ENCODE data around the gene TRIM29. TPM values are rescaled to one million over a fixed set of nuclear protein-coding genes. Genes with fewer than 3 reads are reported as not detected.

Gene TRIM29
- total RNA-seq, 1 donor from 2014 or later = not detected

DNA sequence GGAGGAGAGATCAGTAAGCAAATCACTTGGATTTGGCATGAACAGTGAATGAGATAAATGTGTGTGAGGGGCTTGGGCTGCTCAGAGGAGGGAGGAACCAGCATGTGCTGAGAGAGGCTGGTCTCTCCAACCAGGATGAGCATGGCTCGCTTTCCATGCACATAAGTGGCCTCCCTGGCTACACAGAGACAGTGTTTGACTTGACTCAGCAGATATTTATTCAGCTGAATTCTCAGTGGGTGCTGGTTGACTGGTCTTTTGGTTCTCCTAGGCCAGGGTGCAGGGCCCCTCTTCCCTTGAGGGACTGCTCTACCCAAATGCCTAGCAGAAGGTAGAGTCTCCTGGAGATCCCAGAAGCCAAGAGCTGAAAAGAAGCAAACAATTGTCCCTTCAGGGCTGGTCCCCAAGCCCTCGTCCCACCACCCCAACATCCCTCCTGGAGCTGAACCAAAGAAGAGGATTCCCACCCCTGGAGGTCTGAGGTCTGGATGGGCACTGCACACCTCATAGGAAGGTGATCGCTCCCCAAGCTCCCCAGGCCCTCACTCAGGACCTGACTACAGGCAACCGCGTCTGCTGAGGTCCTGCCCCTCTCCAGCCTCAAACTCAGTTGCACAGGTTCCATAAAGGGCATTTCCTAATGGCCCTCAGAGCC, 3.3 kb upstream of the TRIM29 start:
- H3K4me3 Mint-ChIP-seq = no peak overlapping the region
- H3K36me3 Mint-ChIP-seq (ENCODE audit: low read depth) = no peaks in the 10 kb centered on the region
- H3K9me3 Mint-ChIP-seq = no peaks in the 10 kb centered on the region
- DNase-seq (ENCODE audit: low spot score) = no peak
- H3K27ac Mint-ChIP-seq = no peak overlapping the region
- no peaks in the 10 kb centered on the region for H3K4me1 Mint-ChIP-seq (ENCODE audit: low read depth)
- intact Hi-C loops (cut with micrococcal nuclease) = no loop called here
- H3K27me3 Mint-ChIP-seq (ENCODE audit: insufficient read depth) = peaks cover 10% of the 10 kb centered on the region

DNA sequence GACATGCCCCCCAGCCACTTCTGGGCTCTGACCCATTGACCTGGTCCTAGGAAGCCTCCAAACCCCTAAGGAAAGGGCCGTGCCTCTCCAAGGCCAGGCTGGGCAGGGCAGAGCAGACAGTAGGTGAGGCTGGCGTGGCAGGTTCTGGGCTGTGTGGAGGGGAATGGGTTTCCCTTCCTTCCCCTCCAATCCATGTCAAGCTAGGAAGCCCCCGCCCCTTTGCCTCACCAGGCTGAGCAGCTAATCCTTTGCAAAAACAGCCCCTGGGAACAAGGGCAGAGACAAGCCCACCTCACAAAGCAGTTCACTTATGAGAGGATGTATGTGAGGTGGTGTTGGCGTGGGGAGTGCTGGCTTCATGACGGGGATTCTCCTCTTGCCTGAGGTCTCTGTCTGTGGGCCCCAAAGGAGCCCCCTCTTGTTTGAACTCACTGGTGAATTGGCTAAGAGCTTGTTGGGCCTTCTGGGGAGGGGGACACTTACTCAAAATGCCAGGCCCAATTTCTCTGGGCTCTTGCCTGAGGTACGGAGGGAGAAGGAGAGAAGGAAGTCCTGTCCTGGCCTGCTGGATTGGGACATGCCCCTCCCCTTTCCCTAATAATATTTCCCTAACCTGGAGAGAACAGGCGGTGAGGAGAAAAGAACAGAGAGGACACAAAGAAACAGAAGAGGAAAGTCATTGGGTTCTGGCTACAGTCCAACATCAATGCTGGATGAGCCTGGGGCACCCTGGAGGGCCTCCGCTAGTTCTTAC, 1.6 kb upstream of the TRIM29 start:
- Mint-ChIP-seq H3K36me3 (ENCODE audit: low read depth) (no peaks in the 10 kb centered on the region), H3K4me3 (no peak overlapping the region), H3K27ac (no peak overlapping the region), H3K9me3 (no peaks in the 10 kb centered on the region), H3K4me1 (ENCODE audit: low read depth) (no peaks in the 10 kb centered on the region), H3K27me3 (ENCODE audit: insufficient read depth) (peaks cover 5% of the 10 kb centered on the region)
- DNase-seq (ENCODE audit: low spot score) = no peak
- intact Hi-C loops (cut with micrococcal nuclease) = no loop called here

DNA sequence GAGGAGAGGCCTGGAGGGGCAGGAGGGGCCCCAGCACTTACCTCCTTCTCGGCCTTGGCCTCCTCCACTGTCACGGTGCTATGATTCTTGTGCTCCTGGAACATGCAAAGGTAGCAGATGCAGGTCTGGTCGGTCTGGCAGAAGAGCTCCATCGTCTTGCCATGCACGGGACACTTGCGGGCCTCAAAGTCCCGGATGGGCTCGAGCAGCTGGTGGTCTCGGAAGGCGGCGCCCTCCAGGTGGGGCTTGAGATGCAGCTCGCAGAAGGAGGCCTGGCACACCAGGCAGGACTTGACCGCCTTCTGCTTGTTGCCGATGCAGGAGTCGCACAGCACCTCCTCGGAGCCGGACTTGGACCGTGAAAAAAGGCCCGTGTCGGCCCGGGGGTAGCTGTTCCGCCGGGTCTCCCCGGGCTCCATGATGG, 714 bp downstream of the TRIM29 start:
- Mint-ChIP-seq H3K4me1 (ENCODE audit: low read depth) (no peaks in the 10 kb centered on the region), H3K27ac (no peak overlapping the region), H3K9me3 (no peaks in the 10 kb centered on the region), H3K36me3 (ENCODE audit: low read depth) (no peaks in the 10 kb centered on the region), H3K27me3 (ENCODE audit: insufficient read depth) (peaks cover 5% of the 10 kb centered on the region), H3K4me3 (no peak overlapping the region)
- DNase-seq (ENCODE audit: low spot score) = no peak
- intact Hi-C loops (cut with micrococcal nuclease) = no loop called here

DNA sequence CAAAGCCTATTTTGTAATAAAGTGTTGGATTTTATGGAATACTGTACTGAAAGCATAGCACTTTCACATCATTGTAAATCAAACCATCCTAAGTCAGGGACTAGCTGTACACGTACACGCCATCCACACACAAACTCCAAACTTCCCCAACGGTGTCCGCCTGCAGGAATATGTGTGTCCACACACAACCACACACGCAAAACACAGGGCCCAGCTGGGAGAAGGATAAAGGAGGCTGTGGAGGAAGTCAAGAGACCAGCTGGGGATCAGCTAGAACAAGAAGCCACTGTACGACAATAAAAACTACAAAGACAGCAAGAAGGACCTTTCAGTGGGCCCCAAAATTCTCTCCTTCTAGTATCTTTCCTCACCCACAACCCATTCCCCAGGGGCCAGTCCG, 1.6 kb downstream of the TRIM29 start:
- Mint-ChIP-seq H3K36me3 (ENCODE audit: low read depth) (no peaks in the 10 kb centered on the region), H3K27me3 (ENCODE audit: insufficient read depth) (no peaks in the 10 kb centered on the region), H3K4me3 (no peak overlapping the region), H3K9me3 (no peaks in the 10 kb centered on the region), H3K4me1 (ENCODE audit: low read depth) (no peaks in the 10 kb centered on the region), H3K27ac (no peak overlapping the region)
- intact Hi-C loops (cut with micrococcal nuclease) = no loop called here
- DNase-seq (ENCODE audit: low spot score) = no peak

GRCh38 chr11:120135838-120136237, 2.1 kb downstream of the TRIM29 start:
- Mint-ChIP-seq H3K27ac (no peak overlapping the region), H3K4me1 (ENCODE audit: low read depth) (no peaks in the 10 kb centered on the region), H3K9me3 (no peaks in the 10 kb centered on the region), H3K36me3 (ENCODE audit: low read depth) (no peaks in the 10 kb centered on the region), H3K4me3 (no peak overlapping the region), H3K27me3 (ENCODE audit: insufficient read depth) (no peaks in the 10 kb centered on the region)
- intact Hi-C loops (cut with micrococcal nuclease) = no loop called here
- DNase-seq (ENCODE audit: low spot score) = no peak

GRCh38 chr11:120134931-120135228, 3.0 kb downstream of the TRIM29 start:
- Mint-ChIP-seq H3K9me3 (no peaks in the 10 kb centered on the region), H3K36me3 (ENCODE audit: low read depth) (no peaks in the 10 kb centered on the region), H3K27me3 (ENCODE audit: insufficient read depth) (no peaks in the 10 kb centered on the region), H3K4me1 (ENCODE audit: low read depth) (no peaks in the 10 kb centered on the region), H3K27ac (no peak overlapping the region), H3K4me3 (no peak overlapping the region)
- no peak for DNase-seq (ENCODE audit: low spot score)
- intact Hi-C loops (cut with micrococcal nuclease) = no loop called here

GRCh38 chr11:120134106-120134930, 3.6 kb downstream of the TRIM29 start:
- H3K27ac Mint-ChIP-seq = no peak overlapping the region
- no peak for DNase-seq (ENCODE audit: low spot score)
- no peaks in the 10 kb centered on the region for H3K36me3 Mint-ChIP-seq (ENCODE audit: low read depth)
- intact Hi-C loops (cut with micrococcal nuclease) = no loop called here
- no peaks in the 10 kb centered on the region for H3K4me1 Mint-ChIP-seq (ENCODE audit: low read depth)
- H3K27me3 Mint-ChIP-seq (ENCODE audit: insufficient read depth) = no peaks in the 10 kb centered on the region
- H3K9me3 Mint-ChIP-seq = no peaks in the 10 kb centered on the region
- no peak overlapping the region for H3K4me3 Mint-ChIP-seq

DNA sequence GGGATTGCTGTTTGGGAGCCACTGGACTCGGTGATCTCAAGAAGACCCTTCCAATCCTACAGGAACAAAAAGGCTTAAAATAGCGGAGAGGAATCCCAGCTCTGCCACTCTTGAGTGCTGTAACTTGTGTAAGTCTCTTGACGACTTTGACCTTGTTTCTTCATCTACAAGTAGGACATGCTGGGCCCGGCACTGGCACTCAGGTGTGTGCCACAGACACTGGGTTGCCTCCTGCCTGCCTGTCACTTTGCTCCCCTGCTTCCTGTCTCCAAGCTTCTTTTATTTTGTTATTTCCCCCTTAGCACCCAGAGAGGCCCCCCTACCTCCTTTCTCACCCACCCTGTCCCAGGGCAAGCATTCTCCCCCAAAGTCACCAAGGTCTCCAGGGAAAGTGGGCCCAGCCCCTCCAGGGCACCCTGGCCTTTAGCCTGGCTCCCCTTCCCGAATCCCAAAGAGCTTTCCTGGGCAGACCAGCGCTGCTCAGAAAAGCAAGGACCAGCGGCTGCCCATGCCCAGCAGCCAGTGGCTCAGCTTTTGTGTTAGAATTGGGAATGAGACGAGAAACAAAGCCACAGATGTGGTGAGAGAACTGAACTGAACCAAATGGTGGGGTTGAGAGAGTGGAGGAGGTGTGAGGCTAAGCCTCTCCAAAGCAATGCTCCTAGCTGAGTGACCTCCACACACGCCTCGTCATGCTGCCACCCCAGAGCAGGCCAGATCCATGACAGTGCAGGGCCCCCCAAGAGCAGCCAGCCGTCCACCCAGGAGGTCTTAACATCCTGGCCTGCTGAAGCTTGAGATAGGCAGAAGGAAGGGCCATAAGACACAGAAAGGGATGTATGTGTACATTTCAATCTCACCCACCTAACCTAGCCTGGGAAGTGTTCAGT, 4.5 kb downstream of the TRIM29 start:
- Mint-ChIP-seq H3K27me3 (ENCODE audit: insufficient read depth) (no peaks in the 10 kb centered on the region), H3K27ac (no peak overlapping the region), H3K4me3 (no peak overlapping the region), H3K36me3 (ENCODE audit: low read depth) (no peaks in the 10 kb centered on the region), H3K4me1 (ENCODE audit: low read depth) (no peaks in the 10 kb centered on the region), H3K9me3 (no peaks in the 10 kb centered on the region)
- DNase-seq (ENCODE audit: low spot score) = no peak
- intact Hi-C loops (cut with micrococcal nuclease) = no loop called here

- no peaks in the 10 kb centered on the region for H3K9me3 Mint-ChIP-seq
- no peak for DNase-seq (ENCODE audit: low spot score)
- no peaks in the 10 kb centered on the region for H3K27me3 Mint-ChIP-seq (ENCODE audit: insufficient read depth)
- no peak overlapping the region for H3K27ac Mint-ChIP-seq
- H3K4me3 Mint-ChIP-seq = no peak overlapping the region
- intact Hi-C loops (cut with micrococcal nuclease) = no loop called here
- H3K36me3 Mint-ChIP-seq (ENCODE audit: low read depth) = no peaks in the 10 kb centered on the region
- H3K4me1 Mint-ChIP-seq (ENCODE audit: low read depth) = no peaks in the 10 kb centered on the region
These were observed 5.2 kb downstream of the TRIM29 start for GRCh38 chr11:120132645-120133185.

DNA sequence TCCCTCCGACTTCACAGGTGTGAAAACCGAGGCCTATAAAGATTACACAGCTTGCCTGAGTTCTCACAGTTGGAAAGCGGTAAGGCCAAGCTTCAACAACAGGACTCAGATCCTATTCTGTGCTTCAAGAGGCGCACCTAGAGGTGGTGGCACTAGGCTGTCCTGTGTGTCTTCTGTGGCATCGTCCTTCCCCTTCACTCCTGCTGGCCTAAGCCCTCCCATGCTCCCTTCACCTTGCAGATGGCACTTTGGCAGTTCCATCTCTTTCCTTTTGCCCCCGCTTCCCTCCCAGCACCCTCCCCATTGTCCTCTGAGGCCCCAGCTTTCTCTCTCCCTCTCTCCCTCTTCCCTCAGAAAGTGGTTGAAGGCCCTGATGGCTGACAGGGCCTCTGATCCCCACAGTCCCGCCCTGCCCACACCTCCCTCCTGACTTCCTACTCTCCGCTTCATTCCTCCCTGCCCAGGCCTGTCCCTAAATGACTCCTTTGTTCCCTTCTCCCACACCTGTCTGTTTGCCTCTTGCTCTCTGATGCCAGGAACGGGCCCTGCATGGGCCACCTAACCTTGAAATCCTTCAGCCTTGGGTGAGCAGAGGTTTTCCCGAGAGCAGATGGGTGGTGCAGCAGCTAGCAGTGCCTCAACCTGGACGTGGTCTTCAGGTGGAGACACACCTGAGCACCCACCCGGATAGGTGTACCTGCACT, 5.8 kb downstream of the TRIM29 start:
- Mint-ChIP-seq H3K27me3 (ENCODE audit: insufficient read depth) (no peaks in the 10 kb centered on the region), H3K9me3 (no peaks in the 10 kb centered on the region), H3K27ac (no peak overlapping the region), H3K36me3 (ENCODE audit: low read depth) (no peaks in the 10 kb centered on the region), H3K4me3 (no peak overlapping the region), H3K4me1 (ENCODE audit: low read depth) (no peaks in the 10 kb centered on the region)
- DNase-seq (ENCODE audit: low spot score) = no peak
- intact Hi-C loops (cut with micrococcal nuclease) = no loop called here

DNA sequence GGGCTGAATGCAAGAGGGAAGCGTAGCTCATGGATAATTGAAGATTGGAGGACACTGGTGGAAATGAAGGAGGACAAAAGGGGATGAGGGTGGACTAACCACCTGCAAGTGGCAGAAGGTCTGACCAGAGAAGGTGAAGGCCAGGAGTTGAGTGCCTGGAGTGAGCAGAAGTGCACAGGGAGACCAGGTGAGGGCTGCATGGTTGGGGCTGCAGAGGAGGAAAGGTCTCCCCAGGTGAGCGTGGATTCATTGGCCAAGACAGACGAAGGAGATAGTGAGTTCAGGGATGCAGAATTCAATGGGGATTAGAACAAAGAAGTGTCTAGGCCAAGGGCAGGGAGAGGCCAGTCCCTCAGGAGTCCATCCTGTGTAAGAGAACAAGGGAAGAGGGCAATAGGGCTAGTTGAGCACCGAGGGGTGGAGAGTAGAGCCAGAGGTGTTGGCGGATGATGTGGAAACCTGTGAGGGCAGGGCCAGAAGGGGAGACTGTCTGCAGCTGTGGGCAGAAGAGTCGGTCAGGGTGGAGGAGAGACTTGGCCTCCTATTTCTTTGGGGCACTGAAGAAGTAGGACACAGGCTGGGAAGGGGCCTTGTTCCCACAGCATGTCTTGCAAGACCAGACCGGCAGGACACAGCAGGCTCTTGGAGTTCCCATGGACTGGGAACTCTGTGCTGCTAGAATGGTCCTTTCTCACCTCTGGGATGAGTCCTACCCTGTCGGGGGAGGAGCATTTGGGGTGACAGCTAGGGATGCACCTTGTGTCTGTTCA, 6.7 kb downstream of the TRIM29 start:
- no peak overlapping the region for H3K27ac Mint-ChIP-seq
- no peaks in the 10 kb centered on the region for H3K9me3 Mint-ChIP-seq
- no peaks in the 10 kb centered on the region for H3K4me1 Mint-ChIP-seq (ENCODE audit: low read depth)
- no peaks in the 10 kb centered on the region for H3K36me3 Mint-ChIP-seq (ENCODE audit: low read depth)
- DNase-seq (ENCODE audit: low spot score) = no peak
- no peak overlapping the region for H3K4me3 Mint-ChIP-seq
- H3K27me3 Mint-ChIP-seq (ENCODE audit: insufficient read depth) = no peaks in the 10 kb centered on the region
- intact Hi-C loops (cut with micrococcal nuclease) = no loop called here
